ENCODE data around the gene AGFG2.

Gene AGFG2

DNA sequence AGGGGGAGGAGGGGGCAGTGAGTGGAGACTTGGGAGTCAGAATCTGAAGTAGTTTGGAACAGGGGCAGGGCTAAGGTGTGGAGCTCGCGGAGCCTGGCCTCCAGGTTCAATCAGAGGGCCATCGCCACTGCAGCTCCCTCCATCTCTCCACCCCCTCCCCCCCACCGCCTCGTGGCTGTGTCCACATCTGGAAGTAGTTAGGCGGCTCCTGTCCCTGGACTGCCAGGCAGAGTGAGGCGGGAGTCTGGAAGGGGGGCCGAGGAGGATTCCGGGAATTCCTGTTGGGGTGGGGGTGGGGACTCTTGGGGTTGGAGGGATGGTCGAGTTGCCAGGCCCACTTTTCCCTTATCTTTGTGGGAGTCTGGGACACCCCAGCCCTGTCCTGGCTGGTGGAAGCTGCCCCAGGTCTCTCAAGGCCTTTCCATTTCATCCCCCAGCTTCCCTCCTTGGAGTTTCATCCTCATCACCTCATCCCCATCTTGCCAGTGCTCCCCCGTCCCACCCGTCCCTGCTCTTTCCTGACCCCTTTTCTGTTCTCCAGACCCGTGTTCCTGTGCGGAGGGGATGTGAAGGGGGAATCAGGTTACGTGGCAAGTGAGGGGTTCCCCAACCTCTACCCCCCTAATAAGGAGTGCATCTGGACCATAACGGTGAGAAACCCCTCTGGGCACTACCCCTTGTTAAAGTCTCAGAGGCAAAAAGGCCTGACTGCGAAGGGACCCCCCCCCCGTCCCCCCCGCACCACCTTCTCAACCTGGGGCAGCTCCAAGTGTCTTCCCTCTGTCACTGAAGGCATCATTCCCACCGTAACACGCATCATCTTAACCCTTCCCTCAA lies 64.1 kb downstream of the AGFG2 start (continued):
- TF ChIP-seq PRDM10 (tag by site-specific recombination; IDR thresholded peaks at IDR 0.05): peak; percentile 97
- no peak for TF ChIP-seq ZNF585B (tag by site-specific recombination; IDR thresholded peaks at IDR 0.05)
- TF ChIP-seq ZNF596 (tag by site-specific recombination; IDR thresholded peaks at IDR 0.05): 0 out of 2 replicates have a peak, but pooled peaks have one; percentile 7
- TF ChIP-seq SP3 (tag by site-specific recombination; IDR thresholded peaks at IDR 0.05): peak; percentile 42; the same call in 1 of the 2 replicates
- peak; percentile 88 for TF ChIP-seq ZSCAN30 (tag by site-specific recombination; IDR thresholded peaks at IDR 0.05)
- TF ChIP-seq ZNF398 (tag by site-specific recombination; IDR thresholded peaks at IDR 0.05): peak; percentile 65; the same call in 1 of the 2 replicates
- TF ChIP-seq KLF9 (tag by site-specific recombination; IDR thresholded peaks at IDR 0.05; ENCODE audit: low read depth): peak; percentile 15; the same call in 1 of the 2 replicates
- TF ChIP-seq ZNF341 (tag by site-specific recombination; IDR thresholded peaks at IDR 0.05; ENCODE audit: low read depth): peak; percentile 62
- TF ChIP-seq WT1 (tag by site-specific recombination; IDR thresholded peaks at IDR 0.05): peak; percentile 36; the same call in 1 of the 2 replicates
- peak; percentile 68; the same call in 1 of the 2 replicates for TF ChIP-seq ZNF76 (tag by site-specific recombination; IDR thresholded peaks at IDR 0.05; ENCODE audit: borderline replicate concordance, low read depth)
- 0 out of 2 replicates have a peak, but pooled peaks have one; percentile 20 for TF ChIP-seq EGR2 (tag by site-specific recombination; IDR thresholded peaks at IDR 0.05; ENCODE audit: low read depth)
- no peak for TF ChIP-seq ZNF394 (tag by site-specific recombination; IDR thresholded peaks at IDR 0.05; ENCODE audit: borderline replicate concordance)
- TF ChIP-seq KLF1 (tag by site-specific recombination; IDR thresholded peaks at IDR 0.05): no peak
- peak; percentile 19; the same call in 1 of the 2 replicates for TF ChIP-seq ZBTB10 (tag by site-specific recombination; IDR thresholded peaks at IDR 0.05)
- TF ChIP-seq OSR2 (tag by site-specific recombination; IDR thresholded peaks at IDR 0.05): peak; percentile 67; the same call in 1 of the 2 replicates
- TF ChIP-seq, protein P1, sequence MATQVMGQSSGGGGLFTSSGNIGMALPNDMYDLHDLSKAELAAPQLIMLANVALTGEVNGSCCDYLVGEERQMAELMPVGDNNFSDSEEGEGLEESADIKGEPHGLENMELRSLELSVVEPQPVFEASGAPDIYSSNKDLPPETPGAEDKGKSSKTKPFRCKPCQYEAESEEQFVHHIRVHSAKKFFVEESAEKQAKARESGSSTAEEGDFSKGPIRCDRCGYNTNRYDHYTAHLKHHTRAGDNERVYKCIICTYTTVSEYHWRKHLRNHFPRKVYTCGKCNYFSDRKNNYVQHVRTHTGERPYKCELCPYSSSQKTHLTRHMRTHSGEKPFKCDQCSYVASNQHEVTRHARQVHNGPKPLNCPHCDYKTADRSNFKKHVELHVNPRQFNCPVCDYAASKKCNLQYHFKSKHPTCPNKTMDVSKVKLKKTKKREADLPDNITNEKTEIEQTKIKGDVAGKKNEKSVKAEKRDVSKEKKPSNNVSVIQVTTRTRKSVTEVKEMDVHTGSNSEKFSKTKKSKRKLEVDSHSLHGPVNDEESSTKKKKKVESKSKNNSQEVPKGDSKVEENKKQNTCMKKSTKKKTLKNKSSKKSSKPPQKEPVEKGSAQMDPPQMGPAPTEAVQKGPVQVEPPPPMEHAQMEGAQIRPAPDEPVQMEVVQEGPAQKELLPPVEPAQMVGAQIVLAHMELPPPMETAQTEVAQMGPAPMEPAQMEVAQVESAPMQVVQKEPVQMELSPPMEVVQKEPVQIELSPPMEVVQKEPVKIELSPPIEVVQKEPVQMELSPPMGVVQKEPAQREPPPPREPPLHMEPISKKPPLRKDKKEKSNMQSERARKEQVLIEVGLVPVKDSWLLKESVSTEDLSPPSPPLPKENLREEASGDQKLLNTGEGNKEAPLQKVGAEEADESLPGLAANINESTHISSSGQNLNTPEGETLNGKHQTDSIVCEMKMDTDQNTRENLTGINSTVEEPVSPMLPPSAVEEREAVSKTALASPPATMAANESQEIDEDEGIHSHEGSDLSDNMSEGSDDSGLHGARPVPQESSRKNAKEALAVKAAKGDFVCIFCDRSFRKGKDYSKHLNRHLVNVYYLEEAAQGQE (tag by site-specific recombination; IDR thresholded peaks at IDR 0.05): no peak
- peak; percentile 72 for TF ChIP-seq ZNF366 (tag by site-specific recombination; conservative IDR thresholded peaks at IDR 0.05)
- TF ChIP-seq ZNF449 (tag by site-specific recombination; IDR thresholded peaks at IDR 0.05): no peak
- TF ChIP-seq, protein P2, sequence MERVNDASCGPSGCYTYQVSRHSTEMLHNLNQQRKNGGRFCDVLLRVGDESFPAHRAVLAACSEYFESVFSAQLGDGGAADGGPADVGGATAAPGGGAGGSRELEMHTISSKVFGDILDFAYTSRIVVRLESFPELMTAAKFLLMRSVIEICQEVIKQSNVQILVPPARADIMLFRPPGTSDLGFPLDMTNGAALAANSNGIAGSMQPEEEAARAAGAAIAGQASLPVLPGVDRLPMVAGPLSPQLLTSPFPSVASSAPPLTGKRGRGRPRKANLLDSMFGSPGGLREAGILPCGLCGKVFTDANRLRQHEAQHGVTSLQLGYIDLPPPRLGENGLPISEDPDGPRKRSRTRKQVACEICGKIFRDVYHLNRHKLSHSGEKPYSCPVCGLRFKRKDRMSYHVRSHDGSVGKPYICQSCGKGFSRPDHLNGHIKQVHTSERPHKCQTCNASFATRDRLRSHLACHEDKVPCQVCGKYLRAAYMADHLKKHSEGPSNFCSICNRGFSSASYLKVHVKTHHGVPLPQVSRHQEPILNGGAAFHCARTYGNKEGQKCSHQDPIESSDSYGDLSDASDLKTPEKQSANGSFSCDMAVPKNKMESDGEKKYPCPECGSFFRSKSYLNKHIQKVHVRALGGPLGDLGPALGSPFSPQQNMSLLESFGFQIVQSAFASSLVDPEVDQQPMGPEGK (tag by site-specific recombination; IDR thresholded peaks at IDR 0.05): peak; percentile 66; the same call in 1 of the 2 replicates
- TF ChIP-seq SP2 (tag by site-specific recombination; IDR thresholded peaks at IDR 0.05): peak; percentile 75
- TF ChIP-seq ZEB2 (tag by site-specific recombination; IDR thresholded peaks at IDR 0.05): peak; percentile 57; the same call in 1 of the 2 replicates
